ENCODE data around the gene SLAMF9. TPM values are rescaled to one million over a fixed set of nuclear protein-coding genes. Genes with fewer than 3 reads are reported as not detected.

The SLAMF9 gene
- total RNA-seq, 1 donor from 2014 or later = not detected

DNA sequence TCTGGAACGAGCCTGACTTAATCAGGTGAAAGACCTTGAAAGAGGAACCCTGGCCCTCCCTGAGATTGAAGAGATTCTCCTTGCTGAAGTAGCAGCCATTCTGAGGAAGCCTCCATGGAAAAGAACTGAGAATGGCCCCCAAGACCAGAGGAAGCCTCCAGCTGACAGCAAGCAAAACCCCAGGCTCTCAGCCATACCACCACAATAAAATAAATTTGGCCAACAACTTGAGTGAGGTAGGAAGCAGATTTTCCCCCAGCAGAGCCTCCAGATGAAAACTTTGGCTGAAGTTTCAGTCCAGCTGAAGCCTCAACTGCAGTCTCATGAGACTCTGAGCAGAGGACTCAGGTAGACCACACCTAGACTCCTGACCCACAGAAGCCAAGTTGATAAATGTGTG is 34.0 kb upstream of the SLAMF9 start:
- Histone ChIP-seq H3K9ac (ENCODE audit: low read depth in 1 of 3, low read length in 3 of 3) (no peak overlapping the region), H3K9me3 (ENCODE audit: control insufficient read depth in 3 of 3, low read length in 3 of 3) (no peaks in the 10 kb centered on the region), H3K4me3 (ENCODE audit: low read length in 3 of 3) (no peak overlapping the region), H3K27me3 (ENCODE audit: control insufficient read depth in 3 of 3, insufficient read depth in 3 of 3, low read length in 3 of 3) (peaks cover 2 to 4% (median 3%) of the 10 kb centered on the region in 3 donors), H3K36me3 (ENCODE audit: control insufficient read depth in 3 of 3, insufficient read depth in 3 of 3, low read length in 3 of 3) (no peaks in the 10 kb centered on the region), H3K27ac (ENCODE audit: low read depth, low read length) (no peak overlapping the region), H3K4me1 (ENCODE audit: control insufficient read depth in 3 of 3, insufficient read depth in 3 of 3, low read length in 3 of 3) (no peaks in the 10 kb centered on the region)

DNA sequence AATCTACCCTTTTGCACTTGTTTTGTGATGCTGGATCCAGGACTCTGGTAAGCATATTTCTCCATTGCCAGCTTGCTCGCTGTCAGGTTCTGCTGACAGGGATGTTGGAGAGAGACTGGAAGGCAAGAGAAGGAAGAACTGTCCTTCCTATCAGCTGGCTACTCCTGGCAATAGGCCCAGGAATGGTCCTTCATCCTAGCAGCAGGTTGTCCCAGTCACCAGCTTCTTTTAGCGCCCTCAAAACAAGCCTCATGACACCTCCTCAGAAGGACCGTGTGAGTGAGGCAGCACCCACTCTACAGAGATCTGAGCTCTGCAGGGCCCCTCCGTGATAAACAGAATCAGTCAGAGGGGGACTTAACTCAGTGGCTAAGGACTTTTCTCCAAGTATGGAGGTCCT is 33.1 kb upstream of the SLAMF9 start:
- Histone ChIP-seq H3K27me3 (ENCODE audit: control insufficient read depth in 3 of 3, insufficient read depth in 3 of 3, low read length in 3 of 3) (peaks cover 2 to 4% (median 3%) of the 10 kb centered on the region in 3 donors), H3K27ac (ENCODE audit: low read depth, low read length) (no peak overlapping the region), H3K9me3 (ENCODE audit: control insufficient read depth in 3 of 3, low read length in 3 of 3) (no peaks in the 10 kb centered on the region), H3K9ac (ENCODE audit: low read depth in 1 of 3, low read length in 3 of 3) (no peak overlapping the region), H3K4me1 (ENCODE audit: control insufficient read depth in 3 of 3, insufficient read depth in 3 of 3, low read length in 3 of 3) (no peaks in the 10 kb centered on the region), H3K36me3 (ENCODE audit: control insufficient read depth in 3 of 3, insufficient read depth in 3 of 3, low read length in 3 of 3) (no peaks in the 10 kb centered on the region), H3K4me3 (ENCODE audit: low read length in 3 of 3) (no peak overlapping the region)

DNA sequence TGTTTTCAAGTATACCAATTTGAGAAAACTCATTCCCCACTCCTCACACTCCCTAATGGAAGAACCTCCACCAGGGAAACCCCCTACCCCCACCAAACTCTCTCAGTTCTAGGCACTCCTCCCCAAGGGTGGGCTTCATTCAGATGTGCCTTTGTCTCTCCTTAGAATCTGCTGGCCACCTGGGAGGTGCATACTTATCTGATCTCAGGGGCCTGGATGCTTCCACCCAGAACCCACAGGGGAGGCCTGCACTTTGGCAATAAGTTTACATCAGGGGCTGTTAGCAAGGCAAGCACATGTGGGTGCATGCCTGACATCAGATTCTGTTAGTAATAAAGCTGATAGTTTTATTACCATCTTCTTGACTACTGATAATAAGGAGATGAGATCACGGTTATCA is 32.5 kb upstream of the SLAMF9 start:
- Histone ChIP-seq H3K4me3 (ENCODE audit: low read length in 3 of 3) (no peak overlapping the region), H3K36me3 (ENCODE audit: control insufficient read depth in 3 of 3, insufficient read depth in 3 of 3, low read length in 3 of 3) (no peaks in the 10 kb centered on the region), H3K27ac (ENCODE audit: low read depth, low read length) (no peak overlapping the region), H3K9me3 (ENCODE audit: control insufficient read depth in 3 of 3, low read length in 3 of 3) (no peaks in the 10 kb centered on the region), H3K9ac (ENCODE audit: low read depth in 1 of 3, low read length in 3 of 3) (no peak overlapping the region), H3K27me3 (ENCODE audit: control insufficient read depth in 3 of 3, insufficient read depth in 3 of 3, low read length in 3 of 3) (peaks cover 2 to 4% (median 3%) of the 10 kb centered on the region in 3 donors), H3K4me1 (ENCODE audit: control insufficient read depth in 3 of 3, insufficient read depth in 3 of 3, low read length in 3 of 3) (no peaks in the 10 kb centered on the region)

DNA sequence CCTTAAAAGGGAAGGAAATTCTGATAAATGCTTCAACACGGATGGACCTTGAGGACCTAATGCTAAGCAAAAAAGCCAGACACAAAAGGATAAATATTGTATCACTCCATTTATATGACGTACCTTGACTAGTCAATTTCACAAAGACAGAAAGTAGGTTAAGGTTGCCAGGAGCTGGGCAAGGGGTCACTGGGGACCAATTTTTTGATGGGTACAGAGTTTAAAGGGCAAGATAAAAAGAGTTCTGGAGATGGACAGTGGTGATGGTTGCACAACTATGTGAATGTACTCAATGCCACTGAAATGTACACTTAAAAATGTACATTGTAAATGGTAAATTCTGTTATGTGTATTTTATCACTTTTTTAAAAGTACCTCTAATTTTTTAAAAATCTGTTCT is 32.1 kb upstream of the SLAMF9 start:
- no peaks in the 10 kb centered on the region for H3K4me1 ChIP-seq (ENCODE audit: control insufficient read depth in 3 of 3, insufficient read depth in 3 of 3, low read length in 3 of 3)
- H3K27me3 ChIP-seq (ENCODE audit: control insufficient read depth in 3 of 3, insufficient read depth in 3 of 3, low read length in 3 of 3) = peaks cover 2 to 4% (median 3%) of the 10 kb centered on the region in 3 donors
- no peak overlapping the region for H3K27ac ChIP-seq (ENCODE audit: low read depth, low read length)
- H3K9ac ChIP-seq (ENCODE audit: low read depth in 1 of 3, low read length in 3 of 3) = no peak overlapping the region
- H3K36me3 ChIP-seq (ENCODE audit: control insufficient read depth in 3 of 3, insufficient read depth in 3 of 3, low read length in 3 of 3) = no peaks in the 10 kb centered on the region
- H3K9me3 ChIP-seq (ENCODE audit: control insufficient read depth in 3 of 3, low read length in 3 of 3) = no peaks in the 10 kb centered on the region
- H3K4me3 ChIP-seq (ENCODE audit: low read length in 3 of 3) = no peak overlapping the region

DNA sequence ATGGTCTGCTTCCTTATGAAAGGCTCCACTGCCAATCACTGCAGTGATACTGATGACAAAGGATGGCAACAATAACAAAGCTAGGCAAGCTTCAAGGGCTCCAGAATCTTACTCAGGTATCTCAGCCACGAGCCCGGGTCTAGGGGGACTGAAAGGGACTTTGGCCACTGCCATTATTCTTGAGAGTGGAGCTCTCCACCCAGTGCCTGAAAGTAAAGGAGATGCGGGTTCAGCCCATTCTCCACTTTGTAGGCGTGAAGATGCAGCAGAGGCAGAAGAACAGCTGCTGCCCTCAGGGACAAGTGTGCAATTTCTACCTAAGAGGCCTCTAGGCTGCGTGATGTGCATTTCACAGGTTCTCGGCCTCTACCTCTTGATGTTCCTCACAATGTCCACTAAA is 31.4 kb upstream of the SLAMF9 start:
- no peaks in the 10 kb centered on the region for H3K36me3 ChIP-seq (ENCODE audit: control insufficient read depth in 3 of 3, insufficient read depth in 3 of 3, low read length in 3 of 3)
- no peaks in the 10 kb centered on the region for H3K9me3 ChIP-seq (ENCODE audit: control insufficient read depth in 3 of 3, low read length in 3 of 3)
- H3K9ac ChIP-seq (ENCODE audit: low read depth in 1 of 3, low read length in 3 of 3) = no peak overlapping the region
- H3K4me1 ChIP-seq (ENCODE audit: control insufficient read depth in 3 of 3, insufficient read depth in 3 of 3, low read length in 3 of 3) = no peaks in the 10 kb centered on the region
- H3K4me3 ChIP-seq (ENCODE audit: low read length in 3 of 3) = no peak overlapping the region
- H3K27me3 ChIP-seq (ENCODE audit: control insufficient read depth in 3 of 3, insufficient read depth in 3 of 3, low read length in 3 of 3) = peaks cover 2 to 4% (median 3%) of the 10 kb centered on the region in 3 donors
- no peak overlapping the region for H3K27ac ChIP-seq (ENCODE audit: low read depth, low read length)

DNA sequence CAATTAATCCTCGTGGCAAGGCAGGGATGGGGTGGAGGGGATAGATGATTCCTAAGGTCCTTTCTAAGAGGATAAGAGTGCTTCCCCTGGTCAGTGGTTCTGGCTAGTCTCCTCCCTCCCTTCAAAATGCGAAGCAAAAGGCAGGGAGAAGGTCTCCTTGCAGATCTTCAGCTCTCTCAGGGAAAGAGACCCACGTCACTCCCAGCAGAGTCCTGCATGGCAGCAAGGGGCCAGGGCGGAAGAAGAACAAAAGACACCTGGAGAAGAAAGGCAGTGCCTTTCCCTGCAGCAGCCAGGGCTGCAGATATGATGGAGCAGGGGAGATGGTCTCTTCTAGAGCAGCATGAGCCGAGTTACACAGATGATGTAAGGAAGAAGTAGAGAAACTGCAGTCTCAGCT is 29.6 kb upstream of the SLAMF9 start:
- H3K4me1 ChIP-seq (ENCODE audit: control insufficient read depth in 3 of 3, insufficient read depth in 3 of 3, low read length in 3 of 3) = no peaks in the 10 kb centered on the region
- no peak overlapping the region for H3K27ac ChIP-seq (ENCODE audit: low read depth, low read length)
- no peak overlapping the region for H3K9ac ChIP-seq (ENCODE audit: low read depth in 1 of 3, low read length in 3 of 3)
- H3K9me3 ChIP-seq (ENCODE audit: control insufficient read depth in 3 of 3, low read length in 3 of 3) = no peaks in the 10 kb centered on the region
- no peaks in the 10 kb centered on the region for H3K36me3 ChIP-seq (ENCODE audit: control insufficient read depth in 3 of 3, insufficient read depth in 3 of 3, low read length in 3 of 3)
- peaks cover 0 to 3% (median 0%) of the 10 kb centered on the region in 3 donors for H3K27me3 ChIP-seq (ENCODE audit: control insufficient read depth in 3 of 3, insufficient read depth in 3 of 3, low read length in 3 of 3)
- H3K4me3 ChIP-seq (ENCODE audit: low read length in 3 of 3) = no peak overlapping the region

DNA sequence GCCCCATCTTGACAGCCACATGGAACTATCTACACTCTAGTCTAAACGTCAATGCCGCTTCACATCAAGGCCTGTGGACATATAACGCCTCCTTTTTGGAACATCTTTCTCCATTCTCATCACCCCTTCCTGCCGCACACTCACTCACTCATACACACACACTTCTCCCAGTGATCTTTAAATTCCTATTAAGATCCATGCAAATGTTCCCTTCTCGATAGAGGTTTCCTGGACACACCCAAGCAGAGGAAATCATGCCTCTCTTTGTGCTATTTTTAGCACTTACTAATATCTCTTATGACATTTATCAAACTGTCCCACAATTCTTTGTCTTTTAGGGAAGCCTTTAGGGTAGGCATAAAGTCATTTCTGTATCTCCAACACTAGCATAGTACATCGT is 28.2 kb upstream of the SLAMF9 start:
- Histone ChIP-seq H3K27ac (ENCODE audit: low read depth, low read length) (no peak overlapping the region), H3K36me3 (ENCODE audit: control insufficient read depth in 3 of 3, insufficient read depth in 3 of 3, low read length in 3 of 3) (no peaks in the 10 kb centered on the region), H3K9me3 (ENCODE audit: control insufficient read depth in 3 of 3, low read length in 3 of 3) (no peaks in the 10 kb centered on the region), H3K27me3 (ENCODE audit: control insufficient read depth in 3 of 3, insufficient read depth in 3 of 3, low read length in 3 of 3) (peaks cover 3 to 10% (median 4%) of the 10 kb centered on the region in 3 donors), H3K9ac (ENCODE audit: low read depth in 1 of 3, low read length in 3 of 3) (no peak overlapping the region), H3K4me1 (ENCODE audit: control insufficient read depth in 3 of 3, insufficient read depth in 3 of 3, low read length in 3 of 3) (no peaks in the 10 kb centered on the region), H3K4me3 (ENCODE audit: low read length in 3 of 3) (no peak overlapping the region)

DNA sequence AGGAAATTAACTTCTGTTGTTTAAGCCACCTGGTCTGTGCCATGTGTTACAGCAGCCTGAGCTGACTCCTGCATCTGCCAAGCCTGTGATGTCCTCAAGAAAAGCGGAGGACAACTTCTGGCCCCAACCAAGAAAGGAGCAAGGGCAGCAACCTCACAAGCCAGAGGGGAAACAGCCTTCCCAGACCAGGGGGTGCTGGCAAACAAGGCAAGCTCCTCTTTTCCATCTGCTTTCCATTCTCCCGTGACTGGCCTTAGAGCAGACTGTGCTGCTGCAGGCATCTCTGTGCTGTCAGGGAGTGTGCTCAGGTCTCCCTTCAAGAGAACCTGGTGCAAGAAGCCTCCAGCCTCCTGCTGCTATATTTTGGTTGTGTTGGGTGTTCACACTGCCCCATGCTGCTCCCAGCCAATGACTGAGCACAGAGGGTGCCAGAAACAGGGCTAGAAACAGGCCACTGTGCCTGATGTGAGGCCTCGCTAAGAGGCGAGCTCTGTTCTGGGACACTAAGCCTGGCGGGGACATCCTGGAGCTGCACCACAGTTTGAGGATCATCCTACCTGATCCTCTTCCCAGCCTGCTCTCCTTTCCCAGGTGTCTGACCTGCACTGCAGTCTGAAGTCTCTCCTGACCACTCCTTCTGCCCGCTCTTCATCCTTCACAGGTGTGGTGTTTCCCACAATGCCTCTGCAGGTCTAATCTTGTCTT is 27.5 kb upstream of the SLAMF9 start:
- peaks cover 4 to 12% (median 6%) of the 10 kb centered on the region in 3 donors for H3K27me3 ChIP-seq (ENCODE audit: control insufficient read depth in 3 of 3, insufficient read depth in 3 of 3, low read length in 3 of 3)

DNA sequence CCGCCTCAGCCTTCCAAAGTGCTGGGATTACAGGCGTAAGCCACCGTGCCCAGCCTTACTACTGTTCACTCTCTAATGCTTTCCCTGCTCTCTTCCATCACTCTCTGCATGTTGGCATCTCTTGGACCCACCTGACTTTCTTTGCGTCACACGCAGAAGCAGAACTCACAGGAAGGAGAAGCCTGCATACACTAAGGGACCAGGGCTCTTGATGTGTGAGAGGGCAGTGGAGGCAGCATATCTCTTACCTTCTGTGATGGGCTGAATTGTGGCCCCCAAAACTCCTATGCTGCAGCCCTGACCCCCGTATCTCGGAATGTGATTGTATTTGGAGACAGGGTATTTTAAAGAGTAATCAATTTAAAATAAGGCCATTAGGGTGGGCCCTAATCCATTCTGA is 26.7 kb upstream of the SLAMF9 start:
- Histone ChIP-seq H3K4me3 (ENCODE audit: low read length in 3 of 3) (no peak overlapping the region), H3K4me1 (ENCODE audit: control insufficient read depth in 3 of 3, insufficient read depth in 3 of 3, low read length in 3 of 3) (no peaks in the 10 kb centered on the region), H3K9ac (ENCODE audit: low read depth in 1 of 3, low read length in 3 of 3) (no peak overlapping the region), H3K27me3 (ENCODE audit: control insufficient read depth in 3 of 3, insufficient read depth in 3 of 3, low read length in 3 of 3) (peaks cover 4 to 12% (median 6%) of the 10 kb centered on the region in 3 donors), H3K36me3 (ENCODE audit: control insufficient read depth in 3 of 3, insufficient read depth in 3 of 3, low read length in 3 of 3) (no peaks in the 10 kb centered on the region), H3K9me3 (ENCODE audit: control insufficient read depth in 3 of 3, low read length in 3 of 3) (no peaks in the 10 kb centered on the region), H3K27ac (ENCODE audit: low read depth, low read length) (no peak overlapping the region)

More for the DNA sequence above, 27.5 kb upstream of the SLAMF9 start:
- no peak overlapping the region for H3K9ac ChIP-seq (ENCODE audit: low read depth in 1 of 3, low read length in 3 of 3)
- H3K36me3 ChIP-seq (ENCODE audit: control insufficient read depth in 3 of 3, insufficient read depth in 3 of 3, low read length in 3 of 3) = no peaks in the 10 kb centered on the region
- H3K4me1 ChIP-seq (ENCODE audit: control insufficient read depth in 3 of 3, insufficient read depth in 3 of 3, low read length in 3 of 3) = no peaks in the 10 kb centered on the region
- H3K9me3 ChIP-seq (ENCODE audit: control insufficient read depth in 3 of 3, low read length in 3 of 3) = no peaks in the 10 kb centered on the region
- H3K27ac ChIP-seq (ENCODE audit: low read depth, low read length) = no peak overlapping the region
- H3K4me3 ChIP-seq (ENCODE audit: low read length in 3 of 3) = no peak overlapping the region

DNA sequence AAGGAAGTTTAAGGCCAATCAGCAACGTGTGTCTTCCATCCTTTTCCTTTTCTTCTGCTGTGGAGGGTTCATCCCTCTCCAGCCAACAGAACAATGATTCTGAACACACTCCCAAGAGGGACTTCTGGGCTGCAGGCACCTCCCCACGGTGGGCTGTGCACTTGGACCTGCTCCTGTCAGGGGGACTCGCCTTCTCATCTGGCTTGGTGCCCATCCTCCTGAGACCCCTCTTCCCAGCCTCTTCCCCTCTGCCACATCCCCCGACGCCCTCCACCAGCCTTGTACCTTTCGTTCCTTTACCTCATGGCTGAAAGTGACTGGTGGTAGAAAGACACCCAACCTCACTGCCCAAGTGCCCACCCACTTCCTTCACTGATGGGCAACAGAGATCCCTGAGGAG is 26.0 kb upstream of the SLAMF9 start:
- H3K9ac ChIP-seq (ENCODE audit: low read depth in 1 of 3, low read length in 3 of 3) = no peak overlapping the region
- no peak overlapping the region for H3K4me3 ChIP-seq (ENCODE audit: low read length in 3 of 3)
- H3K9me3 ChIP-seq (ENCODE audit: control insufficient read depth in 3 of 3, low read length in 3 of 3) = no peaks in the 10 kb centered on the region
- no peaks in the 10 kb centered on the region for H3K4me1 ChIP-seq (ENCODE audit: control insufficient read depth in 3 of 3, insufficient read depth in 3 of 3, low read length in 3 of 3)
- H3K27me3 ChIP-seq (ENCODE audit: control insufficient read depth in 3 of 3, insufficient read depth in 3 of 3, low read length in 3 of 3) = peaks cover 4 to 19% (median 6%) of the 10 kb centered on the region in 3 donors
- H3K36me3 ChIP-seq (ENCODE audit: control insufficient read depth in 3 of 3, insufficient read depth in 3 of 3, low read length in 3 of 3) = no peaks in the 10 kb centered on the region
- H3K27ac ChIP-seq (ENCODE audit: low read depth, low read length) = no peak overlapping the region

All from skeletal muscle tissue (tissue), 4 donors.